Measurements from ENCODE around the gene FOXC2.

The FOXC2 gene

DNA sequence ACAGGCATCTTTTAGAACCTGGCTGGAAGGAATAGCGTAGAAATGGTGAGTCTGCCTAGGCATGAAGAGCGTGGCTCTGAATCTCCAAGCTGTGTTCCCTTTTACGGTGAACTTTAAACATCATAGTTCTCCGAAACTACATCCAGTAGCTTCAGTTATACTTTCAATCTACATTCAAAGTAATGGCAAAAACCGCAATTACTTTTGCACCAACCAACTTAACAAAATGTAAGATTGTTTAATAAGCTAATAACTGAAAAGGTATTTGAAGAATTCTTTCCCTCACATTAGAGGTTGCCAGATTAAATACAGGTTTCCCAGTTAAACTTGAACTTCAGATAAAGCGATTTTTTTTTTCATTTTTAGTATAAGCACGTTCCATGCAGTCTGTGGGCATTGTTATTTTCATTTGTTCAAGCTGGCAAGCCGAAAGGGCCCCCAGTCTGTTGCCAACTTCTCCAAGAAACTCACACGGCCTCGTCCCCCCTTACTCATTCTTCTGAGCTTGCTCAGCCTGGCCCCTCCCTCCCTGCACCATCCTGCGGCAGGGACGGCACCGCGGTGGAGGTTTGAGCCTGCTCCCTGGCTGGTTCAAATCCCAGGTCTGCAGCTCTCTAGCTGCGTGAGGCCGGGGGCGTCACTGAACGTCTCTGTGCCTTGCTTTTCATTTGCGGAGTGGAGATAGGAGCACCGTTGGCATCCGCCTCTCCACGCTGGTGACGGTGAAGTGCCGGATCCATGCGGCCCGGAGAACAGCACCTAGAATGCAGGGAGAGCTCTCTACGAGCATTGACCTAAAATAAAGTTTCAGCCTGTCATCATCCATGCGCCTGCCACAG is 8.1 kb upstream of the FOXC2 start:
- no peak for DNase-seq

DNA sequence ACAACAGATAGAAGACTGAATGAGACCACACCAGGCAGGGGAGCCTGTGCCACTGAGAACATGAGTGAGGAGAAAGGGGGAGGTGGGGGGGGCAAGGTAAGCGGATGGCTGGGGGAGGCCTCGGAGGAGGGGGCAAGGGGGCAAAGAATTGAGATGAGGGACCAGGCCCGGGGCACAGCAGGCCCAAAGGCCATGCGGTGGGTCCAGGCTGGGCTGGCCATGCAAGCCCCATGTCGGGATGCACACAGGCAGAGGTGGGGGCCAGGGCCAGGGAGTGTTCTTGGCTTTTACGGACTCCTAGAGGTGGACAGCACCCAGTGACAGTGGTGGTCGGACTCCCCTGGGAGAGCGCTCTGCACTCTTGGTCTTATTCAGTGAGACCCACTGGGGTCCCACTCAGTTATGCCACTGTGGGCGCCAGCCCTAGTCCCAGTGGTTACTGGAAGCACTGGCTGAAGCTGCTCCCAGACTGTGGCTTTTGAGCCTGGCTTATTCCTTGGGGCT is 6.8 kb upstream of the FOXC2 start:
- DNase-seq = no peak

DNA sequence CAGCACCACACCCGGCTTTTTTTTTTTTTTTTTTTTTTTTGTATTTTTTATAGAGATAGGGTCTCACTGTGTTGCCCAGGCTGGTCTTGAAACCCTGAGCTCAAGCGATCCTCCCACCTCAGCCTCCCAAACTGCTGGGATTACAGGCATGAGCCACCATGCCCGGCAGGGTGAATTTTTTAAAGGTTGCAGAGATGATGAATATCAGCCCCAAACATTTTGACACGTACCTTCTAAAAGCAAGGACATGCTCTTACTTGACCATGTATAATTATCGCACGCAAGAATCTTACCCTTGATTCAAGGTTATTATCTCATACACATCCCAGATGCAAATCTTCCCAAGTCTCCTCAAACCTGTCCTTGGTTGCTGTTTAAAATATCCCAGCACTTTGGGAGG is 4.3 kb upstream of the FOXC2 start:
- no peak for DNase-seq

DNA sequence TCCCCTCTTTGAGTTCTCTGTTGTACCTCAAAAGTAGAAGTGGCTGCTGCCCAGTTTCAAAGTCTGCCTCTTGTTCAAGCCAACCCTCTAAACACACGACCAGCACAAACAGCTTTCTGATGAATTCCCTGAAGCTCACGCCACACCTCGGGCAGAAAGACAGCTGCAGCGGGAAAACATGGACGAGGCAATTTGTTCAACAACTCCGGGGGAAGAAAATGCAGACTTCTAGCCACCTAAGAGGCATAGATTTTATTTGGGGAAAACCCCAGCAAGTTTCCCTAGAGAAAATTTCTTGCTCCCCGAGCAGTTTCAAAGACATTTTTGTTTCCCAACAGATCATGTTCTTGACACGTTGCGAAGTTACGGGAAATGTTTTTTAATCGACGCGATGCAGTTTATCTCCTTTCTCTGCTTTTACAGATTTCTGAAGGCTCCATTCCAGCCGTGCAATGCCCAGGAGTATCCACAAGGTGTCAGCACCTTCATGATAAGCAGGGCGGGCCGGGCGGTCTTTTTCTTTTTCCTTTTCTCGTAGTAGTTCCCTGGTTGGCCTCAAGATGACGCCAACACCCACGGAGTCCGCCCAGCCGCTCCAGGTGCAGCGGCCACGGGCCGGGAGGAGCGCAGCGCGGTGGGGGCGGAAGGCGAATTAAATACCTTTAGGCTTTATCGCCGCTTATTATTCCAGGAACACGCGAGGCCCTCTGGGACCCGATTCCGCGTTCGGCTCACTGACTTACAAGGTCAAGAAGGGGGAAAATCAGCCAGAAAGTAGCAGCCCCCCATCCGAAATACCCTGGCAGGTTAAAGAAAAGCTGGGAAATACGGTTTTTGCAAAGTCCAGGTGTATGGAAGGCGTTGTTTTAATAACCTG is 2.9 kb upstream of the FOXC2 start:
- DNase-seq = peak; percentile 59

DNA sequence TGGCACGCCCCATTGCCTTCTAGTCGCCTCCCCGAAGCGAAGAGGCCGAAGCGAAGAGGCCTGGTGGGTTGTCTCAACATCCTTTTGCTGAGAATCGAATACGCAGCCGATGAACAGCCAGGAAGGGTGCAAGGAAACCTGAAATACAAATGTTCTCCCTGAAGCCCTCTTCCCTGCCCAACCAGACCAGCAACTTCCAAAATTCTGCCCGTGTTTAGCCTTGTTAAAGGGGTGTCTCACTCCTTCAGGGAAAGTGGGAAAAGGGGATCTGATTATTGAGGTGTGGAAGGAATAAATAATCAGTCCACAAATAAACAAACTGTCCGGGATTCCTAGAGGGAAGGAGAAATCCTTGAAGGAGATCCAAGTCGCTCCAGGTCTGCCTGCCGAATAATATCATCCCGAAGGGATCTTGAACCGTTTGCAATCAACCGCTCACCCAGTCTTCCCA is 1.4 kb upstream of the FOXC2 start:
- no peak for DNase-seq

DNA sequence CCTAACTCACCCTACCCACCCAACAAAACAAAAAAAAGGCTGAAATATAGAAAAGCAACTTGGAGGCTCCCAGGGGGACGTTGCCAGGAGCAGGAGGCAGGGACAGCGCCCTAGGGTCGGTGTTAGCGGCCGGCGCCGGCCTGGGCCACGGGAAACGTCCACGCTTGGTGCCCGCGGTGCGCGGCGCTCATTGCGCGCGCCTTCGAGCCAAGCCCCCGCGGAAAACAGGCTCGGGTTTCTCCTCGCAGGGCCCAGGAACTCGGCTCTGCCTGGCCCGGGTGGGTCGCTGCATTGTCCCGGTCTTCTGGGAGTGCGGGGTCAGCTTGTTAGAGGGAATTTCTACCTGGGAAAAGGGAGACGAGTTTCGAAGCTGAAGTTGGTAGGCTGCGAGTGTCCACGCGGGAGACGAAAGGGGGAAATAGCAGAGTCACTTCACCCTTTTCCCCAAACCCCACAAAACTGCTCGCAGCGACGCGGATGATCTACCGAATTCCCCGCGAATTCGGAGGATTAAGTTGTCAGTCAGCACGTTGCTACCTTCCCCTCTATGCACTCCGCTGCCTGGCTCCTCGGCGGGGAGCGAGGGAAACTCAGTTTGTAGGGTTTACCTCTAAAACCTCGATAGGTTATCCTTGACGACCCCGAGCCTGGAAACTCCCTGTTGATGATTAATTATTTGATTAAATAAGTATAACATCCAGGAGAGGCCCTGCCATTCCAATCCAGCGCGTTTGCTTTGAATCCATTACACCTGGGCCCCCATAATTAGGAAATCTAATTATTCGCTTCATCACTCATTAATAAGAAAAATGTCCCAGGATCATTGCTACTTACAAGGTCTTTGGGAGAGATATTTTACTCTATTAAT is 751 bp upstream of the FOXC2 start:
- no peak for DNase-seq

DNA sequence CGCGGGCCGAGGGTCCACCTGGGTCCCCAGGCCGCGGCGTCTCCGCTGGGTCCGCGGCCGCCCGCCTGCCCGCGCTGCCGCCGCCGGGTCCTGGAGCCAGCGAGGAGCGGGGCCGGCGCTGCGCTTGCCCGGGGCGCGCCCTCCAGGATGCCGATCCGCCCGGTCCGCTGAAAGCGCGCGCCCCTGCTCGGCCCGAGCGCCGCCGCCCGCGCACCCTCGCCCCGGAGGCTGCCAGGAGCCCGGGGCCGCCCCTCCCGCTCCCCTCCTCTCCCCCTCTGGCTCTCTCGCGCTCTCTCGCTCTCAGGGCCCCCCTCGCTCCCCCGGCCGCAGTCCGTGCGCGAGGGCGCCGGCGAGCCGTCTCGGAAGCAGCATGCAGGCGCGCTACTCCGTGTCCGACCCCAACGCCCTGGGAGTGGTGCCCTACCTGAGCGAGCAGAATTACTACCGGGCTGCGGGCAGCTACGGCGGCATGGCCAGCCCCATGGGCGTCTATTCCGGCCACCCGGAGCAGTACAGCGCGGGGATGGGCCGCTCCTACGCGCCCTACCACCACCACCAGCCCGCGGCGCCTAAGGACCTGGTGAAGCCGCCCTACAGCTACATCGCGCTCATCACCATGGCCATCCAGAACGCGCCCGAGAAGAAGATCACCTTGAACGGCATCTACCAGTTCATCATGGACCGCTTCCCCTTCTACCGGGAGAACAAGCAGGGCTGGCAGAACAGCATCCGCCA is 504 bp downstream of the FOXC2 start:
- DNase-seq = no peak

DNA sequence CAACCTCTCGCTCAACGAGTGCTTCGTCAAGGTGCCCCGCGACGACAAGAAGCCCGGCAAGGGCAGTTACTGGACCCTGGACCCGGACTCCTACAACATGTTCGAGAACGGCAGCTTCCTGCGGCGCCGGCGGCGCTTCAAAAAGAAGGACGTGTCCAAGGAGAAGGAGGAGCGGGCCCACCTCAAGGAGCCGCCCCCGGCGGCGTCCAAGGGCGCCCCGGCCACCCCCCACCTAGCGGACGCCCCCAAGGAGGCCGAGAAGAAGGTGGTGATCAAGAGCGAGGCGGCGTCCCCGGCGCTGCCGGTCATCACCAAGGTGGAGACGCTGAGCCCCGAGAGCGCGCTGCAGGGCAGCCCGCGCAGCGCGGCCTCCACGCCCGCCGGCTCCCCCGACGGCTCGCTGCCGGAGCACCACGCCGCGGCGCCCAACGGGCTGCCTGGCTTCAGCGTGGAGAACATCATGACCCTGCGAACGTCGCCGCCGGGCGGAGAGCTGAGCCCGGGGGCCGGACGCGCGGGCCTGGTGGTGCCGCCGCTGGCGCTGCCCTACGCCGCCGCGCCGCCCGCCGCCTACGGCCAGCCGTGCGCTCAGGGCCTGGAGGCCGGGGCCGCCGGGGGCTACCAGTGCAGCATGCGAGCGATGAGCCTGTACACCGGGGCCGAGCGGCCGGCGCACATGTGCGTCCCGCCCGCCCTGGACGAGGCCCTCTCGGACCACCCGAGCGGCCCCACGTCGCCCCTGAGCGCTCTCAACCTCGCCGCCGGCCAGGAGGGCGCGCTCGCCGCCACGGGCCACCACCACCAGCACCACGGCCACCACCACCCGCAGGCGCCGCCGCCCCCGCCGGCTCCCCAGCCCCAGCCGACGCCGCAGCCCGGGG is 1.3 kb downstream of the FOXC2 start:
- no peak for DNase-seq

DNA sequence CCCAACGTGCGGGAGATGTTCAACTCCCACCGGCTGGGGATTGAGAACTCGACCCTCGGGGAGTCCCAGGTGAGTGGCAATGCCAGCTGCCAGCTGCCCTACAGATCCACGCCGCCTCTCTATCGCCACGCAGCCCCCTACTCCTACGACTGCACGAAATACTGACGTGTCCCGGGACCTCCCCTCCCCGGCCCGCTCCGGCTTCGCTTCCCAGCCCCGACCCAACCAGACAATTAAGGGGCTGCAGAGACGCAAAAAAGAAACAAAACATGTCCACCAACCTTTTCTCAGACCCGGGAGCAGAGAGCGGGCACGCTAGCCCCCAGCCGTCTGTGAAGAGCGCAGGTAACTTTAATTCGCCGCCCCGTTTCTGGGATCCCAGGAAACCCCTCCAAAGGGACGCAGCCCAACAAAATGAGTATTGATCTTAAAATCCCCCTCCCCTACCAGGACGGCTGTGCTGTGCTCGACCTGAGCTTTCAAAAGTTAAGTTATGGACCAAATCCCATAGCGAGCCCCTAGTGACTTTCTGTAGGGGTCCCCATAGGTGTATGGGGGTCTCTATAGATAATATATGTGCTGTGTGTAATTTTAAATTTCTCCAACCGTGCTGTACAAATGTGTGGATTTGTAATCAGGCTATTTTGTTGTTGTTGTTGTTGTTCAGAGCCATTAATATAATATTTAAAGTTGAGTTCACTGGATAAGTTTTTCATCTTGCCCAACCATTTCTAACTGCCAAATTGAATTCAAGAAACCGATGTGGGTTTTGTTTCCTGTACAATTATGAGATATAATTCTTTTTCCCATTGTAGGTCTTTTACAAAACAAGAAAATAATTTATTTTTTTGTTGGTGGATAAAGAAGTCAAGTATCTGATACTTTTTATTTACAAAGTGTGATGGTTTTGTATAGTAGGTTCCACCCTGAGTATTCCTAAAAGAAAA is 2.3 kb downstream of the FOXC2 start:
- DNase-seq = no peak

DNA sequence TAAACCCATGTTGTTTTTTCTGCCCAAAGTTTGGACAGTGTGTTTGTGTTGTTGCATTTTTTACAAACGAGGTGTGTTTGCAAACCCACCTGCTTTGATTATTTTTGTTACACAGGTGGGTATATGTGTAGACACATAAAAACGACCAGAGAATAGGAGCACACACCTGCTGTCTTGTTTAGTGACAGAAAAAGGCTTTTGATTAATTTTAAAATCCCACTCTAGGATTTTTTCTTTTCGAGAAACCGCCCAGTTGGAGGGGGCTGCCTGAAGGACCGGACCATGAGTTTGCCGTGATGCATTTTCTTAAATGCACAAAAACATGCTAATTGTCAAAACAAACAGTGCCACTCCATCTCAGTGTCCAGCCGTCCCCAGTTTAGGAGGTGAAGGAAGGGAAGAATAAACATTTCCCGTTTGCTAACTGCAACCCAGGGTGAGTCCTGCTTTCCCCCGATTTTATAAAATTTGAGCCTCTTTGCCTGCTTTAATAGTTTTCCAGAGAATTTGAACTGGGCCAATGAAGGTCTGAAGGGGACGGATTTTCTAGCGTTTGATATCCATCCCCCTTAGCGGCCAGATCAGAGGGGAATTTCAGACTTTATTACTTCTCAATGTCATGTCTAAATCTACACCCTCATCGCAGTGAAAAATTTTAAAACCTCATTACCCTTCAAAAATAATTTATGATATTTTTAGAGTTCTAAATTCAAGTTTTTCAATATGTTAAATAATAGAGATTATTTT is 3.2 kb downstream of the FOXC2 start:
- DNase-seq = no peak

DNA sequence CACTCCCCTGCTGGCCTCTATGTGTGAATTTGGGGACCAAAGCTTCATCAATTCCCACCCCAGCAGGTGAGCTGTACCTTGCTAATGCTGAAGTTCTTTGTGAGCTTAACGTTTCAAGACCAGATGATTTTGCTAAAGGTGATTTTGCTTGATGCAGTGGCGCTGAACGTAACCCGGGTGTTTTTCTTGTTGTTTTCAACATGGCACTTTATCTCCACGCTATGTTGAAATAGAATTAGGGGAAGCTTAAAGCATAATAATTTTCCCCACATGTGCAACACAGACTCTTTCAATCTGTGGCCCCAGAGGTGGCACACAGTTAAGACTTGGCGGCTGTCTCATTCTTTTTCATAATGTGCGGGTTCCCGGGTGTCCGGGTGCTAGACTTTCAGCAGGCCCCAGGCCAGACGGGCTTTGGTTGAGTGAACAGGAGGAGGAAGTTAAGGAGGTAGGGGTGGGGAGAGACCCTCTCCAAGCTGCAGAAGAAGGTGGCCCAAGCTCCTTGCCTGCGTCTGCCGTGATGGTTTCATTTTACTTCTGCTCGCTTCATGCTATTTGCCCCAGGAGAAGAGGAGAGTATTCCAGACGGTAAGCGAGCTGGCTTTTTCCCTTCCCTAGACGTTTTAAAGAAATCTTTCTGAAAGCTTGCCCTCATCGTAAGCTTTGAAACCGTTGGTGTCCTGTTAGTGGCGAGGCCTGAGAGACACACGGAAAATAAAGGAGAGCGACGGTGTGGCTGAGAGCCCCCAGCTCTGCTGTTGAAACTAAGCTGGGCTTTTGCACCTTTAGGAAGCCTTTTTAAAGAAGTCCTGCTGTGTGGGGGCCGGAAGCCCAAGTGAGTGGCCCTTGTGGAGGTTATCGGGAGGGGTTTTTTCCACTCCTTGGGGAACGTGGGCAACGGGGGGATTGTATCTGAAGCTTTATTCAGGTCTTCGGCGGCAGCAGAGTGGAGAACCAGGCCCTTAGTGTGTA is 4.2 kb downstream of the FOXC2 start:
- no peak for DNase-seq

DNA sequence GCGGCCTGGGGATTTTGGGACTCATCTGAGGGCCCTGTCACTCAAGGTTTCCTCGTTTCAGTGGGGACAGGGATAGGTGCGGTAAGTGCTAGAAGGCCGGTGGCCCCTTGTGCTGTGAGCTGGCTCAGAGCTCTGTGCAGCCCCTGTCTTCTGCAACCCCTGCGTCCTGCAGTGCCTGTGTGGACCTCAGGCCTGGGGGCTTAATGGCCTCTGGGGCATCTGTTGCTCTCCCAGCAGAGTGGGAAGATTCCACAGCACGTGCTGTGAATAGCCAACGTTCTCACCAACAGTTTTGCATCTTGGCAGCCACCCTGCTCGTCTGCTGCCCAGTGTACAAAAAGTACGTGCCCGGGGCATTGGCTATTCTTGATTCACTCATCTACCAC is 4.9 kb downstream of the FOXC2 start:
- no peak for DNase-seq

DNA sequence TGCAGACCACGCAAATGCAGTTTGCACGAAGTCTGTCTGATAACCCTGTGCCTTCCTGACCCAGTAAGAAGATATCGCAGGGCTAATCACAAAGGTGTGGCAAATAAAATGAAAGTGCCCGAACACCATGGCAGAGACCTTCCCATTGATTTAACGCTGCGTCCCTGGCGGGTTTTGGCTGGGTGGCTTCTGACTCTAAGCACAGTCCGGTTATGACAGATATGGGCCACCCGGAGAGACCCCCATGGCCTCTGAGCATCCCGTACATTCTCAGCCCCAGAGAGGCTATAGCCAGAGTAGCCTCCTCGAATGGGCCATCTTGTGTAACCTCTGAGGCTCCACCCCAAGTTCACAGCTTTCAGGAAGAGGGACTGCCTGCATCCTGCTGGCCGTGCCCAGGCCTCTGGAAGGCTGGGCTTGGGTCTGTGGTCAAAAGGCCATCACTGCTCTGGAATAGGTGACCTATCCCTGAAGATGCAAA is 5.5 kb downstream of the FOXC2 start:
- no peak for DNase-seq

DNA sequence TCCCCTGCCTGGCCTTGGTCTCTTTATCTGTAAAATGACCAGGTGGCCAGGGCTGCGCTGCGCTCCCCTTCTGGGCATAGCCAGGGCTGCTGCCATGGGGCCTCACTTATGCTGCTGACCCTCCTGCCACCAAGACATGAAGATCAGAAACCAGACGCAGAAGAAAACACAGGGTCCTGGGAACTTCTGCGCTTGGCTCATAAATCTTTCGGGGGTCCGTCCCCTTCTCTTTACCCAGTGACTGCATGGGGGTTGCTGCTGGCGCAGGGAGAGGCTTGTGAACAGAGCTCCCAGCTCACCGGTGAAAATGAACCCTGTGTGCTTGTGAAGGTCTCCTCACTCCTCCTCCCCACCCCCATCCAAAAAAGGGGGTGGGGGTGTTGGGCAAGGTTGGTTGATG is 6.0 kb downstream of the FOXC2 start:
- DNase-seq = no peak

DNA sequence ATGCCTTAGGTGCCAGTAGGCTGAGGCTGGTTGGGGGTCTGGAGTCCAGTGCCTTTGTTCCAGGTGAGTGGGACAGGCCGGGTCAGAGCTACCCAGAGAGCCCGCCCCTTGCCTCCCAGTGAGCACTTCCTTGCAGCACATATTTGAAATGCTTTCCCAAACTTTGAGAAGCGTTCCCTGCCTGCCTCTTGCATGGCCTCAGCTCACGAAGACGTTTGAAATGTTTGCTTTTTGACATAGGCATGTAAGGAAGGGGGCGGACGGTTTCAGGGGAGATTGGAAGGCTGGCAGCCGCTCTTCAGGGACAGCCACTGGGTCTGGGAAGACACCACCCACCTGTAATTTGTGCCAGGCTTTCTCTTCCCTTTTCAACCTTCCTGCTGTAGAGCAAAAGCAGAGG is 6.6 kb downstream of the FOXC2 start:
- no peak for DNase-seq

DNA sequence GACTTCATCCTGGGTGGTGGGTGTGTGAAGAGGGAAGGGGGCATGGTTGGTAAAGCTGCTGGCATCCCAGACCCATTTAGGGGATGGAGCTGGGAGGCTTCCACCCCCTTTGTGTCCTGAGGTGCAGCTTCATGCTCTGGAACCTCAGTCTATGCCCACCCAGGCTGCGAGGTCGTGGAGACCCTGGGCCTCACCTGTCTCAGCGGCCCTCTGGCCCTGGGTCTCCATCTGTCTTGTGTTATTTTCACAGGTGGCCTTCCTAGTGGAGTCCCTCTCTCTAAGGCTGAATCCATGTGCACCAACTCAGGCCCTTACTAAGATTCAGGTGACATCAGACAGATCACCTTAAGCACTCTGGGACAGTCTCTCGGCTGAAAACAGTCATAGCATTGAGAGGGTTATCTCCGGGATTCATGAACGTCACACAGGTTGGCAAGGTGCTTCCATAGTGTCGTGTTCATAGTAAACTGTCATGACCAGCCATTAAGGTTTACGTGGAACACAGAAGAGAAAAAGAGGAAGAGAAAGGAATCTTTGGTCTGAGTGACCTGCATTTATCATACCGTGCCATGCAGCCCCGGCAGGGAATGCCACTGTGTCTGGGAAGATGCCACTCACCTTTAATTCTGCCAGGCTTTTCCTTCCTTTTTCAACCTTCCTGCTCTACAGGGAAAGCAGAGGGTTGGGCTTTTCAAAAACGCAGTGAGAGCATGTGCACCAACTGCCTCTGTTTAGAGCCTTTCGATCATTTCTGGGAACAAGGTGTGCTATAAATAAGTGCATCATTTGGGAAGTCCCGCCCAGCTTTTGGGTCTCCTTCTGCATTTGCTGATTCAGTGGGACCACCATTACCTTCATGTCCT is 7.2 kb downstream of the FOXC2 start:
- no peak for DNase-seq

DNA sequence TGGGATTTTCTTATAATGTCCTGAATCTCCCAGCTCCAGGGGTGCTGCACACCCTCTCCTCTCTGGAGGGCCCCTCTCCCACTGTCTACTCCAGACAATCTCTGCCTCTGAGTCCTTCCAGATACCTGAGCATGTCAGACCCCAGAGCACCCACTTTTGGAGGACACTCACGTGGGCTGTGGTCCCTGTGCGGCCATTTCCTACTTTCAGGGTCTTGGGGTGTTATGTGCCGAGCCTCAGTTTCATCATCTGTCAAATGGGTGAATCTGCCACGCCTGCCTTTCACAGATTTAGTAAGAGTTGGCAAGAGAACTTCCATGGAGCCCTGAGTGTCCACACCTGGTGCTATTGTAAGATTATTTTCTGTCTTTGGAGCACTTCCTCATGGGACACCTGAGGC is 8.0 kb downstream of the FOXC2 start:
- DNase-seq = no peak

All from NCI-H524 treated with DMSO at 0.1 percent for 48 hours (cell line).